Measurements from ENCODE around the gene TPM4.
"Not testable (repeated sequence)": the region's sequence is repeated elsewhere in the genome, so short reads cannot be mapped to it uniquely, and the experiment has no call there.

Gene TPM4

GRCh38 chr19:16074488-16075365 lies 1.6 kb upstream of the TPM4 start:
- no peak for DNase-seq

GRCh38 chr19:16075430-16076153 lies 703 bp upstream of the TPM4 start:
- DNase-seq = no peak

DNA sequence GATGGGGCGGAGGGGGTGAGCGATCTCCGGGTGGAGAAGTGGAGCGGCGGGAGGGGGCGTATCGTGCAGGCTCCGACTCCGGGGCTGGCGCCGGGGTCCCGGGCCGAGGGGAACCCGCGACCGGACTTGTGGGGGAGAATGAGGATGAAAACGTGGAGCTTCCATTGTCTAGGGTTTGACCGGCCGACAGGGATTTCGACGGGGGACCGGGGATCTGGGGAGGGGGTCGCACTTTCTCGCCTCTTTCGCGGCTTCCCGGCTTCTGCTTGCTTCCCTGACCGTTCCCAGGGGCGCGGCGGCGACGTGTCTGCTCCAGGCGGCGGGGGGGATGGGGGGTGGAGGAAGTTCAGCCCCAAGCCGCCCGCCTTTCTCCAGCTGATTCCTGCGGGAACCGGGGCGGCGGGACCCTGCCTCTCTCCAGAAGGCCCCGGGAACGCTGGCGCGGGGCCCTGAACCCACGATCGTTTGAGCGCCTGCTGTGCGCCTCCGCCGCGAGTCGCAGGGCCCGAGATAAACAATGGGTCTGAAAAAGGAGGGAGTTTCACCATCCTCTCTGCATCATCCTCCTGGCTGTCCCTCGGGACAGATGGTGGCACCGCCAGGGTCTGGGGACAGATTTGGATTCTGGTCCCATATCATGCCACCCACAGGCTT lies 790 bp downstream of the TPM4 start:
- DNase-seq = peak in 1 of 2 experiments; percentile 44

GRCh38 chr19:16077984-16078758 lies 1.9 kb downstream of the TPM4 start:
- no peak for DNase-seq

- DNase-seq = no peak
Measured at GRCh38 chr19:16078759-16079707, 2.7 kb downstream of the TPM4 start.

DNA sequence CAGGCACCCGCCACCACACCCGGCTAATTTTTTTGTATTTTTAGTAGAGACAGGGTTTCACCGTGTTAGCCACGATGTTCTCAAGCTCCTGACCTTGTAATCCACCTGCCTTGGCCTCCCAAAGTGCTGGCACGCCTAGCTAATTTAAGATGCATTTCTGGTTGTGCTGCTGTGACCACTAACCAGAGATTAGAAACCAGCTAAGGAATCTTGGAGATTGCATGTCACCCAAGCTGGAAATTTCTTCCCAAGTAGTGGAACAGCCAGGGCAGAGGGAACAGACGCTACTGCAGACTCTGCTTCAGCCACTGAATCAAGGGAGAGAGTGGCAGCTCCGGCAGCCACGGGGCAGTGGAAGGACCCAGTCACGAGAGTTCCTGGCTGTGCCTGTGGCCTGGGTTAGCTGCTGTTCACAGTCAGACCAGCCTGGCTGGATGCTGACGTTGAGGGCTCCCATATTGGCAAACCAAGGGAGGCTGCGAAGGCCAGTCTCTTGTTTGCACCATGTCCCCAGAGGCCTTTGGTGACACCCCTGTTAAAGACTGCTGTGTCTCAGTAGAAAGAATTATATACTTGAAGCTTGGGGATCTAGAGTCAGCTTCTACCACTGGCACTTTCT lies 7.9 kb downstream of the TPM4 start:
- DNase-seq = no peak

GRCh38 chr19:16085115-16085514 lies 8.8 kb downstream of the TPM4 start:
- no peak for DNase-seq

GRCh38 chr19:16087404-16087803 lies 11.1 kb downstream of the TPM4 start:
- DNase-seq = not testable (repeated sequence)

GRCh38 chr19:16087940-16088339 lies 11.6 kb downstream of the TPM4 start:
- DNase-seq = no peak

DNA sequence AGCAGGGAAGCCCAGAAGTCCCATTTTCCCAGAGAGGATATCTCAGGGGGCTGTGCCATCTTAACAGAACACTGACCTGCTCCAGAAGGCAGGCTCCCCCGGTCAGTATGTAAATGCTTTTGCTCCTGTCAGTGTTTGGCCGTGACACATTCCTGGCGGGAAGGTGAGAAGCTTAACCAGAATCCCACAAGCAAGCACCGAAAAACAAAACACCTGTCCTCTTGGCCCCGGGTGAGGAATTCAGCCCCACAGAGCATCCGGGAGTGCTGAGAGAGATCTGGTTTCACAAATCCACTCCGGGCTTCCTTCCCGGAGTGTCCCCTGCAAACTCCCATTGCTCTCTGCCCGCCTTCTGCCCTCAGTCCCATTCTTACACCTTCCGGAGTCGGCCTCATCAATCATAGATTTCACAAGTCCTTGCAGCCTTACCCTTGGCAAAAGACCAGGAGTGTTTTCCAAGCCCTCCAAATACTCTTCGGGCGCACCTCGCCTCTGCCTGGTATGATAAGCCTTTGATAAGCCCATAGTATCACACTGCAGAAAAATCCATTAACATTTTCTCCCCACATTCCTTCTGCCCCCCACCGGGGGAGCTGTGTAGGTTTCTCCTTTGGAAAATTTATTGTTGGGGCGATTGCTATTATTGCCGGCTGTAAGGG lies 12.2 kb downstream of the TPM4 start:
- no peak for DNase-seq

DNA sequence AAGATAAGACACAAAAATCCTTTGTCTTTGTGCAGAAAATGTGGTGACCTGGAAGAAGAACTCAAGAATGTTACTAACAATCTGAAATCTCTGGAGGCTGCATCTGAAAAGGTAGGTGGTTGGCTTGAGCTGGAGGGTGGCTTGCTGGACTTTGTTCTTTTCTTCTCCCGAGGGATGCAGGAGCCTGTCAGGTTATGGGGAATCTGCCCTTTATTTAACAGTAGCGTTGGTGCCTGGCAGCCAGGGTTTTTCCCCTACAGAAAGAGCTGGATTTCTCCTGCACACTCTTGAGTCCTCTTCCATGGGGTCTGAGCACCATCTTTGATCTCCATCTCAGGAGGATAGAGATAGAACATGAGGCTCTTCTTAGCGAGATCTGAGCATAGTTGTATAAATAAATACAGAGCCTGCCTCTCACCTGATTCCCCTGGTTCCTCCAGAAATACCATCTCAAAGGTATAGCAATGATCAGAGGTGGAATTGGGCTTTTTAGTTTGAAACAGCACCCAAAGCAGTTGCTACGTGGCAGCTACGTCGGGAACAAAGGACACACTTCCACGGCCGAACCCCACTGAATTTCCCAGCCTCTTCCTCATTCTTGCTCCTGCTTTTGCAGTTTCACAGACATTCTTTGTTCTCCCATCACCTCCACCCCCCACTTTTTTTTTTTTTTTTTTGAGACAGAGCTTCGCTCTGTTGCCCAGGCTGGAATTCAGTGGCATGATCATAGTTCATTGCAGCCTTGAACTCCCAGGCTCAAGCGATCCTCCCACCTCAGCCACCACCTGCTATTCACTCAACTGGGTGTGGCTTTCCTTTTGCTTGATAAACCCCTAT lies 12.9 kb downstream of the TPM4 start:
- DNase-seq = no peak

DNA sequence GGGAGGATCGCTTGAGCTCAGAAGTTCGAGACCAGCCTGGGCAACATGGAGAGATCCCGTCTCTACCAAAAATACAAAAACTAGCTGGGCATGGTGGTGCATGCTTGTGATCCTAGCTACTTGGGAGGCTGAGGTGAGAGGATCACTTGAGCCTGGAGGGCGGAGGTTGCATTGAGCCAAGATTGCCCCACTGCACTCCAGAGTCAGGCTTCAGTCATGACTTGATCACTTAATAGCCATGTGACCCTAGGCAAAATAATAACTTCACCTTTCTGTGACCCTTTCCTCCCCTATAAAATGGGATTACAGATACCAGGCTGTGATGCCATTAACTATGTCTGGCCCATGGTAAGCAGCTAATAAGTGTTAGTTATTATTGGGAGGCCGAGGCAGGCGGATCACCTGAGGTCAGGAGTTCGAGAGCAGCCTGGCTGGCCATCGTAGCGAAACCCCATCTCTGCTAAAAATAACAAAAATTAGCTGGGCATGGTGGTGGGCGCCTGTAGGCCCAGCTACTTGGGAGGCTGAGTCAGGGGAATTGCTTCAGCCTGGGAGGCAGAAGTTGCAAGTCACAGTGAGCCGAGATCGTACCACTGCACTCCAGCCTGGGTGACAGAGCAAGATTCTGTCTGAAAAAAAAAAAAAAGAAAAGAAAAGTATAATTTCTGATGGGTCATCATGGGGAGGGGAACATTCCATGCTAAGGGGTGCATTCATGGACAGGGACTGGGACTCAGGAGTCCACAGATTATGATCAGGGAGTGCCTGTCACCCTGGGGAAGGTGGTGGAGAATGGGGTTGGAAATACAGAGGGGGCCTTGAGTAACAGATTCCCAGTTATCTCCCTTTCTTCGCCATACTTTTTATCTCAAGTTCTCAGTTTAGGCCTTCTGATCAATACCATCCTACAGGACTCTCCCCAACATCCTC lies 15.5 kb downstream of the TPM4 start:
- DNase-seq = no peak

DNA sequence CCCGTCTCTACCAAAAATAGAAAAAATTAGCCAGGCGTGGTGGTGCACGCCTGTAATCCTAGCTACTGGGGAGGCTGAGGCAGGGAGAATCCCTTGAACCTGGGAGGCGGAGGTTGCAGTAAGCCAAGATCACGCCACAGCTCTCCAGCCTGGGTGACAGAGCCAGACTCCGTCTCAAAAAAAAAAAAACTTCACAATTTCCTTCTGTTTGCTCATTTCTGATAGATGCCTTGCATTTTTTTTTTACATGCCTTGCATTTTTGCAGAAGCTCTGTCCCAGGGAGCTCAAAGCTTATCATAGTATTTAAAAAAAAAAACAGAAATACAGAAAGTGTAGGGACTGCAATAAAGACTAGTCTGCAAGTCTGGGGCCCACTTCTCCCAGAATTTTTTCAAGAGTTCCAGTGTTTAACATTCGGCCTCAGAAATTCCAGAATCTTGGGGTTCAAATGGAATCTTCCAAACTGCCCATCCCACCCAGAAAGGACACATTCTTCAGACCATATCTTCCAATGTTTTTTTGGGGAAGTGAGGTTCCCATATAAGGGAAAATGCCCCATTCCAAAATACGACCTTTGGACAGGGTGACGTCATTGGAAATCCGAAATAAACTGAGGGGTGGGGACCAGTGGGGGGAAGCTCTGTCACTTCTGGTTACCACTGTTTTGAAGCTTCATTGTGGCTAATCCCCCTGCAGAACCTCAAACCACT lies 18.2 kb downstream of the TPM4 start:
- no peak for DNase-seq

DNA sequence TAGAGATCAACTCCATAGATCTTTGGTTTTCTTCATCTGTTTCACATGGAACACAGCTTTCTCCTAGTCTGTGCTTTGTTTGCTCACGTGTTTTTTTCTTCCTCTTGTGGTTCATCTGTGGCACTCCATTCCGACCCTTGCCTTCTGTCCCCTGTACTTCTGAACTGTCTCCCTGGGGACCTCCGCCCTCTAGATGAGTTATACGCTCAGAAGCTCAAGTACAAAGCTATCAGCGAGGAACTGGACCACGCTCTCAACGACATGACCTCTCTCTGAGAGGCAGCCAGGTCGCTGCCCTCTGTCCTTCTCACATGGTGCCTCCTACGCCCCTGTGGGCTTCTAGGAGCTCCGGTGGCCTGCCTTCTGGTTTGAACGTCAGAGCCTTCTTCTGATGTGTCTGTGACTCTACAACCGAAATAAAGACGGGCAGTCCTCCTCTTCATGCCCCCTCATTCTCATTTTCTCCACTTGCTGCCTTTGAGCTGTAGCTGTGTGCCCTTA lies 18.8 kb downstream of the TPM4 start:
- no peak for DNase-seq

GRCh38 chr19:16096280-16096855 lies 20.1 kb downstream of the TPM4 start:
- DNase-seq = no peak

DNA sequence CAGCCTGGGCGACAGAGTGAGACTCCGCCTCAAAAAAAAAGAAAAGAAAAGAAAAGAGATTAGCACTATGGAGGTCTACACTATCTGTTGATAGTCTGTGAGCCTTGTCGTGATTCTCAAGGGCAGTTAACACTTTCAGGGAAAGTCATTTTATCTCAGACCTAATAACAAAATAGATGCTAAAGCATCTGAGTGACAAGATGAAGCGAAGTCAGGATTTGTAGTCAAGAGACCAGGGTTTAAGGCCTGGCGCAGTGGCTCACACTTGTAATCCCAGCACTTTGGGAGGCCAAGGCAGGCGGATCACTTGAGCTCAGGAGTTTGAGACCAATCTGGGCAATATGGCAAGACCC lies 22.1 kb downstream of the TPM4 start:
- DNase-seq = no peak

DNA sequence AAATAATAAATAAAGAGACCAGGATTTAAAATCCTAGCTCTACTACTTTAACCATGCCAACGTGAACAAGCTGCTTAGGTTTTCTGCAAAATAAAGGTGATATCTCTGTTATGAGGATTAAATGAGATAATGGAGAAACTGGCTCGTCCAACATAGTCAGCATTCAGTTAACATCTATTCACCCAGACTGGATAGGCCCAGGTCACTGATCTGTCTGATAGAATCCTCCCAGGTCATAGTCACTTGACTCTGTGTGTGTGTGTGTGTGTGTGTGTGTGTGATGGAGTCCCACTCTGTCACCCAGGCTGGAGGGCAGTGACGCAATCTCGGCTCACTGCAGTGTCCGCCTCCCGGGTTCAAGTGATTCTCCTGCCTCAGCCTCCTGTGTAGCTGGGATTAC lies 22.5 kb downstream of the TPM4 start:
- DNase-seq = no peak
